B cell (primary cell): ENCODE results near the gene FLRT1. TPM values are rescaled to one million over a fixed set of nuclear protein-coding genes. Genes with fewer than 3 reads are reported as not detected.
A peak's percentile ranks its signal among the peaks of the same experiment; 100 is the strongest.

Experiments used
- ATAC-seq: fragments of 200-7000 bp; cut with Tn5 transposase; one replicate; pipeline ENCODE4 v1.10.0; 2021; ENCODE audit warnings: low read depth, mild to moderate bottlenecking, moderate number of reproducible peaks, moderate library complexity
- CTCF ChIA-PET: fragments of 350-600 bp; sonication (Branson Sonifier 250); formaldehyde crosslinking; loops from one replicate; lab custom pipeline; 2021; ENCODE audit warnings: antibody characterized with exemption, inconsistent platforms; lab: Charles Lee
- POLR2A ChIA-PET: fragments of 350-600 bp; sonication (Branson Sonifier 250); formaldehyde crosslinking; loops from one replicate; lab custom pipeline; 2021; ENCODE audit warnings: antibody characterized with exemption; lab: Charles Lee
- DNase-seq: peaks from one replicate; pipeline ENCODE4 v3.0.0; 2013
- H2AFZ ChIP-seq: 2 replicates; pipeline ENCODE4 v1.6.1; 2012; ENCODE audit warnings: mild to moderate bottlenecking, low read depth, low read length; ENCODE audit not compliant: insufficient read depth, poor library complexity, severe bottlenecking
- H3K27ac ChIP-seq, 2 donors: 1 replicate in 1 of 2; 2 replicates in 1 of 2; pipeline ENCODE4 v1.5.1; 2012 to 2013; ENCODE audit warnings: low read length in 2 of 2, mild to moderate bottlenecking in 2 of 2, moderate library complexity in 1 of 2
- H3K27me3 ChIP-seq, 4 experiments: fragments of 200-600 bp in 1 of 4; sonication (generic) in 1 of 4; replicated peaks in 1 of 4; 1 replicate in 2 of 4; 2 replicates in 2 of 4; pipeline versions ENCODE4 v1.6.1 to v1.7.0; 2013 to 2016; ENCODE audit warnings: low read length in 3 of 4, mild to moderate bottlenecking in 2 of 4, mixed read lengths in 1 of 4, moderate library complexity in 1 of 4; ENCODE audit not compliant: insufficient read depth in 4 of 4, control insufficient read depth in 3 of 4; ENCODE audit errors: control extremely low read depth in 1 of 4
- H3K36me3 ChIP-seq, 2 experiments: replicated peaks in 1 of 2; 1 replicate in 1 of 2; 2 replicates in 1 of 2; pipeline versions ENCODE4 v1.6.1 to v1.7.1; 2013; ENCODE audit warnings: low read length in 1 of 2; ENCODE audit not compliant: insufficient read depth in 2 of 2, control insufficient read depth in 1 of 2; ENCODE audit errors: control extremely low read depth in 1 of 2, extremely low read depth in 1 of 2
- H3K4me1 ChIP-seq, 2 donors: fragments of 200-600 bp in 1 of 2; sonication (generic) in 1 of 2; 1 replicate in 1 of 2; 2 replicates in 1 of 2; pipeline versions ENCODE4 v1.5.1 to v1.6.1; 2013 to 2017; ENCODE audit warnings: low read length in 2 of 2; ENCODE audit not compliant: control insufficient read depth in 2 of 2, insufficient read depth in 2 of 2
- H3K4me2 ChIP-seq: replicated peaks from 2 replicates; pipeline ENCODE3; 2012; ENCODE audit warnings: mild to moderate bottlenecking, low read depth, low read length; ENCODE audit not compliant: poor library complexity, severe bottlenecking
- H3K4me3 ChIP-seq, 5 experiments: fragments of 200-600 bp in 1 of 5; sonication (generic) in 1 of 5; 1 replicate in 3 of 5; 2 replicates in 2 of 5; pipeline versions ENCODE4 v1.5.1 to v1.7.0; 2011 to 2016; ENCODE audit warnings: low read length in 4 of 5, mild to moderate bottlenecking in 4 of 5, low read depth in 2 of 5, control low read depth in 1 of 5, moderate library complexity in 1 of 5; ENCODE audit not compliant: insufficient read depth in 1 of 5; ENCODE audit errors: control extremely low read depth in 1 of 5, extremely low read depth in 1 of 5
- H3K79me2 ChIP-seq: fragments of 200-600 bp; sonication (generic); one replicate; pipeline ENCODE4 v1.6.0; 2016; ENCODE audit warnings: low read length; ENCODE audit not compliant: control insufficient read depth, insufficient read depth
- H3K9ac ChIP-seq: fragments of 200-600 bp; sonication (generic); 2 replicates; pipeline ENCODE4 v1.6.1; 2017; ENCODE audit warnings: mild to moderate bottlenecking, low read length, moderate library complexity
- H3K9me3 ChIP-seq, 3 donors: one replicate each; pipeline versions ENCODE4 v1.6.1 to v1.7.1; 2013; ENCODE audit warnings: low read length in 2 of 3; ENCODE audit not compliant: control insufficient read depth in 2 of 3, insufficient read depth in 1 of 3; ENCODE audit errors: control extremely low read depth in 1 of 3
- H4K20me1 ChIP-seq: 2 replicates; pipeline ENCODE4 v1.6.0; 2012; ENCODE audit warnings: mild to moderate bottlenecking, low read length; ENCODE audit not compliant: insufficient read depth, control insufficient read depth, poor library complexity, severe bottlenecking
- H3K27ac Mint-ChIP-seq: one replicate; pipeline ENCODE4 v1.8.0; 2021; ENCODE audit warnings: mixed read lengths
- H3K27me3 Mint-ChIP-seq: one replicate; pipeline ENCODE4 v1.8.0; 2021; ENCODE audit warnings: mixed read lengths
- H3K4me1 Mint-ChIP-seq: one replicate; pipeline ENCODE4 v1.8.0; 2021; ENCODE audit warnings: mixed read lengths
- H3K4me3 Mint-ChIP-seq: one replicate; pipeline ENCODE4 v1.8.0; 2021; ENCODE audit warnings: mixed read lengths
- H3K9me3 Mint-ChIP-seq: one replicate; pipeline ENCODE4 v1.8.0; 2022; ENCODE audit warnings: mixed read lengths; ENCODE audit not compliant: insufficient read depth
- CTCF ChIP-seq: fragments of 200-600 bp; IDR thresholded peaks from one replicate; pipeline ENCODE4 v1.8.0; 2022; ENCODE audit warnings: antibody characterized with exemption, mild to moderate bottlenecking
- EZH2 ChIP-seq: IDR thresholded peaks from 2 replicates; pipeline ENCODE4 v1.6.1; 2012; ENCODE audit warnings: borderline replicate concordance, low read depth, mild to moderate bottlenecking, moderate library complexity, low read length; ENCODE audit not compliant: insufficient read depth, poor library complexity, severe bottlenecking
- WGBS: methylation state at CpG from one replicate; pipeline ENCODE4 v1.1.5; 2013; ENCODE audit warnings: missing lambda C conversion rate; ENCODE audit not compliant: insufficient coverage; 5-methylcytosine and 5-hydroxymethylcytosine counted together
- intact Hi-C: fragments of 100-400 bp; cut with micrococcal nuclease; formaldehyde crosslinking; loops from one replicate; pipeline ENCODE4 v1.10.0; 2022
- polyA plus RNA-seq: library from polyadenylated mRNA; depleted of rRNA; stranded (reverse); fragments of >200 nt; gene quantifications from 2 replicates; pipeline ENCODE4 v1.2.3, GENCODE V29; 2012
- total RNA-seq, 2 donors: library from RNA; stranded (reverse); fragments of 120-200 nt in 1 of 2; gene quantifications; 1 replicate in 1 of 2; 2 replicates in 1 of 2; pipeline versions ENCODE4 v1.2.3 to v1.2.4, GENCODE V29; 2013 to 2022

The FLRT1 gene
- total and polyA plus RNA-seq, 2 donors (not counting 1 experiment from before 2014, with no cell fraction given), result not detected

GRCh38 chr11:64036087-64037026 lies 626 bp downstream of the FLRT1 start:
- WGBS, result 2% methylated on average over 85 of the region's 85 CpGs
- no peak overlapping the region for H3K4me3 Mint-ChIP-seq
- no peaks in the 10 kb centered on the region for H3K79me2 ChIP-seq
- peaks cover 0 to 36% (median 12%) of the 10 kb centered on the region in 4 experiments for H3K27me3 ChIP-seq
- ChIA-PET POLR2A (no interaction called here), CTCF (no interaction called here)
- H3K27ac ChIP-seq, result no peak overlapping the region
- no peaks in the 10 kb centered on the region for H3K36me3 ChIP-seq
- no peaks in the 10 kb centered on the region for H4K20me1 ChIP-seq
- H3K4me3 ChIP-seq, result no peak overlapping the region
- H3K27me3 Mint-ChIP-seq, result peaks cover 37% of the 10 kb centered on the region
- DNase-seq (peak; percentile 27), ATAC-seq (no peak)
- intact Hi-C loops, result no loop called here
- H3K9ac ChIP-seq, result no peak overlapping the region
- H2AFZ ChIP-seq, result no peak overlapping the region
- peaks cover 5 to 18% of the 10 kb centered on the region in 2 donors for H3K4me1 ChIP-seq
- no peak overlapping the region for H3K27ac Mint-ChIP-seq
- H3K4me2 ChIP-seq, result peak overlapping the region; percentile 57
- H3K4me1 Mint-ChIP-seq, result peaks cover 6% of the 10 kb centered on the region
- TF ChIP-seq CTCF (no peak), EZH2 (no peak)
- no peaks in the 10 kb centered on the region for H3K9me3 Mint-ChIP-seq
- H3K9me3 ChIP-seq, result no peaks in the 10 kb centered on the region

GRCh38 chr11:64037027-64037634 lies 1.4 kb downstream of the FLRT1 start:
- peaks cover 37% of the 10 kb centered on the region for H3K27me3 Mint-ChIP-seq
- no peak overlapping the region for H3K4me3 ChIP-seq
- H3K27ac Mint-ChIP-seq, result no peak overlapping the region
- H3K27ac ChIP-seq, result no peak overlapping the region
- POLR2A ChIA-PET, result no interaction called here
- peak overlapping the region; percentile 57 for H3K4me2 ChIP-seq
- ATAC-seq (no peak), DNase-seq (no peak)
- H3K4me1 ChIP-seq, result peaks cover 5 to 18% of the 10 kb centered on the region in 2 donors
- CTCF ChIA-PET, result no interaction called here
- H4K20me1 ChIP-seq, result no peaks in the 10 kb centered on the region
- no peak overlapping the region for H2AFZ ChIP-seq
- H3K9me3 Mint-ChIP-seq, result no peaks in the 10 kb centered on the region
- H3K27me3 ChIP-seq, result peaks cover 0 to 36% (median 12%) of the 10 kb centered on the region in 4 experiments
- 36% methylated on average over 16 of the region's 23 CpGs for WGBS
- no peaks in the 10 kb centered on the region for H3K9me3 ChIP-seq
- H3K79me2 ChIP-seq, result no peaks in the 10 kb centered on the region
- H3K36me3 ChIP-seq, result no peaks in the 10 kb centered on the region
- TF ChIP-seq EZH2 (no peak), CTCF (no peak)
- H3K9ac ChIP-seq, result no peak overlapping the region
- intact Hi-C loops, result no loop called here
- peaks cover 6% of the 10 kb centered on the region for H3K4me1 Mint-ChIP-seq
- peak overlapping the region; percentile 34 for H3K4me3 Mint-ChIP-seq
